IPS-18a (cell line): ENCODE measurements around the gene OXCT1.
"Not testable (repeated sequence)": the region's sequence is repeated elsewhere in the genome, so short reads cannot be mapped to it uniquely, and the experiment has no call there.

Experiments
- H3K27ac ChIP-seq: one replicate; pipeline ENCODE4 v1.5.1; 2013; ENCODE audit warnings: low read length
- H3K27me3 ChIP-seq: one replicate; pipeline ENCODE4 v1.6.1; 2013; ENCODE audit warnings: mild to moderate bottlenecking, low read length; ENCODE audit not compliant: control insufficient read depth, insufficient read depth
- H3K36me3 ChIP-seq: one replicate; pipeline ENCODE4 v1.6.1; 2013; ENCODE audit warnings: low read depth, low read length; ENCODE audit not compliant: control insufficient read depth
- H3K4me1 ChIP-seq: one replicate; pipeline ENCODE4 v1.6.1; 2013; ENCODE audit warnings: low read depth, low read length; ENCODE audit not compliant: control insufficient read depth
- H3K4me3 ChIP-seq: one replicate; pipeline ENCODE4 v1.5.1; 2013; ENCODE audit warnings: low read length
- H3K9ac ChIP-seq: one replicate; pipeline ENCODE4 v1.6.1; 2013; ENCODE audit warnings: mild to moderate bottlenecking, low read length, moderate library complexity
- H3K9me3 ChIP-seq: one replicate; pipeline ENCODE4 v1.6.1; 2013; ENCODE audit warnings: low read depth, low read length; ENCODE audit not compliant: control insufficient read depth

Gene OXCT1

GRCh38 chr5:41738710-41739354 is 131.4 kb downstream of the OXCT1 start:
- Histone ChIP-seq H3K27ac (no peak overlapping the region), H3K9ac (no peak overlapping the region), H3K36me3 (peaks cover 5% of the 10 kb centered on the region), H3K9me3 (no peaks in the 10 kb centered on the region), H3K27me3 (no peaks in the 10 kb centered on the region), H3K4me1 (no peaks in the 10 kb centered on the region), H3K4me3 (no peak overlapping the region)

- Histone ChIP-seq H3K9ac (no peak overlapping the region), H3K4me3 (no peak overlapping the region), H3K4me1 (no peaks in the 10 kb centered on the region), H3K9me3 (no peaks in the 10 kb centered on the region), H3K27ac (no peak overlapping the region), H3K36me3 (peaks cover 5% of the 10 kb centered on the region), H3K27me3 (no peaks in the 10 kb centered on the region)
Observed at GRCh38 chr5:41736641-41737040, 133.6 kb downstream of the OXCT1 start.

GRCh38 chr5:41735213-41735612 is 135.0 kb downstream of the OXCT1 start:
- Histone ChIP-seq H3K36me3 (peaks cover 5% of the 10 kb centered on the region), H3K9ac (no peak overlapping the region), H3K4me3 (no peak overlapping the region), H3K27ac (no peak overlapping the region), H3K9me3 (no peaks in the 10 kb centered on the region), H3K27me3 (no peaks in the 10 kb centered on the region), H3K4me1 (no peaks in the 10 kb centered on the region)

- not testable (repeated sequence) for H3K9me3 ChIP-seq, H3K4me3 ChIP-seq, H3K9ac ChIP-seq, H3K27me3 ChIP-seq, H3K4me1 ChIP-seq, H3K36me3 ChIP-seq, H3K27ac ChIP-seq
Observed at GRCh38 chr5:41729381-41729780, 140.8 kb downstream of the OXCT1 start.

GRCh38 chr5:41728281-41728680 is 141.9 kb downstream of the OXCT1 start:
- Histone ChIP-seq H3K4me3 (no peak overlapping the region), H3K27me3 (no peaks in the 10 kb centered on the region), H3K27ac (no peak overlapping the region), H3K9ac (no peak overlapping the region), H3K4me1 (no peaks in the 10 kb centered on the region), H3K36me3 (no peaks in the 10 kb centered on the region), H3K9me3 (no peaks in the 10 kb centered on the region)

- Histone ChIP-seq H3K9me3 (no peaks in the 10 kb centered on the region), H3K27ac (no peak overlapping the region), H3K4me1 (no peaks in the 10 kb centered on the region), H3K36me3 (no peaks in the 10 kb centered on the region), H3K9ac (no peak overlapping the region), H3K27me3 (no peaks in the 10 kb centered on the region), H3K4me3 (no peak overlapping the region)
Observed at GRCh38 chr5:41722359-41722950, 147.8 kb downstream of the OXCT1 start.

- no peak overlapping the region for H3K4me3 ChIP-seq
- no peaks in the 10 kb centered on the region for H3K4me1 ChIP-seq
- no peak overlapping the region for H3K27ac ChIP-seq
- no peaks in the 10 kb centered on the region for H3K27me3 ChIP-seq
- H3K9me3 ChIP-seq, result no peaks in the 10 kb centered on the region
- no peaks in the 10 kb centered on the region for H3K36me3 ChIP-seq
- H3K9ac ChIP-seq, result no peak overlapping the region
Observed at GRCh38 chr5:41721516-41721915, 148.7 kb downstream of the OXCT1 start.

- Histone ChIP-seq H3K4me1 (no peaks in the 10 kb centered on the region), H3K27me3 (no peaks in the 10 kb centered on the region), H3K27ac (no peak overlapping the region), H3K4me3 (no peak overlapping the region), H3K9ac (no peak overlapping the region), H3K36me3 (no peaks in the 10 kb centered on the region), H3K9me3 (no peaks in the 10 kb centered on the region)
Observed at GRCh38 chr5:41716382-41716781, 153.8 kb downstream of the OXCT1 start.

- H3K36me3 ChIP-seq, H3K27me3 ChIP-seq: not testable (repeated sequence)
Observed at GRCh38 chr5:41714446-41714845, 155.8 kb downstream of the OXCT1 start.

GRCh38 chr5:41708604-41708940 is 161.7 kb downstream of the OXCT1 start:
- Histone ChIP-seq H3K4me3 (no peak overlapping the region), H3K27me3 (no peaks in the 10 kb centered on the region), H3K36me3 (no peaks in the 10 kb centered on the region), H3K9me3 (no peaks in the 10 kb centered on the region), H3K9ac (no peak overlapping the region), H3K27ac (no peak overlapping the region), H3K4me1 (no peaks in the 10 kb centered on the region)

More at GRCh38 chr5:41714446-41714845, 155.8 kb downstream of the OXCT1 start:
- H3K4me3 ChIP-seq, H3K27ac ChIP-seq, H3K4me1 ChIP-seq, H3K9ac ChIP-seq, H3K9me3 ChIP-seq: not testable (repeated sequence)

- Histone ChIP-seq H3K4me1 (no peaks in the 10 kb centered on the region), H3K27me3 (no peaks in the 10 kb centered on the region), H3K9ac (no peak overlapping the region), H3K9me3 (no peaks in the 10 kb centered on the region), H3K27ac (no peak overlapping the region), H3K4me3 (no peak overlapping the region), H3K36me3 (no peaks in the 10 kb centered on the region)
Observed at GRCh38 chr5:41707853-41708603, 162.2 kb downstream of the OXCT1 start.
